ENCODE results near the gene ADORA1.

DNA sequence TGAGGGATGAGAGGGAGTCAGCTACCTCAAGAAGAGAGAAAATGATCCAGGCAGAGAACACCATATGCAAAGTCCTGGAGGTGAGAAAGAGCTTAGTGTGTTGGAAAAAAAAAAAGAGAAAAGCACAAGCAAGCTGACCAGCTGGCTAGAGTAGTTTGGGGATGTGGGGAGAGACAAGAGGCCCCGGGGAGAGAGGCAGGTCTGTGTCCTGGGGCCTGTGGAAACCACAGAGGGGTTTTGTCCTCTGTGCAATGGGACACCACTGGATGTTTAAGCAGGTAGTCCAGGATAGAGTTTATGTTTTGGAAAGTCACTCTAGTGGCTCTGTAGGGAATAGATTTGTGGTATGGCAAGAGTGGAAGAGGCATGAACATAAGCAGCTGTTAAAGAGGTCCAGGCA is 73.4 kb downstream of the ADORA1 start:
- TF ChIP-seq, protein P1, sequence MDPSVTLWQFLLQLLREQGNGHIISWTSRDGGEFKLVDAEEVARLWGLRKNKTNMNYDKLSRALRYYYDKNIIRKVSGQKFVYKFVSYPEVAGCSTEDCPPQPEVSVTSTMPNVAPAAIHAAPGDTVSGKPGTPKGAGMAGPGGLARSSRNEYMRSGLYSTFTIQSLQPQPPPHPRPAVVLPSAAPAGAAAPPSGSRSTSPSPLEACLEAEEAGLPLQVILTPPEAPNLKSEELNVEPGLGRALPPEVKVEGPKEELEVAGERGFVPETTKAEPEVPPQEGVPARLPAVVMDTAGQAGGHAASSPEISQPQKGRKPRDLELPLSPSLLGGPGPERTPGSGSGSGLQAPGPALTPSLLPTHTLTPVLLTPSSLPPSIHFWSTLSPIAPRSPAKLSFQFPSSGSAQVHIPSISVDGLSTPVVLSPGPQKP (IDR thresholded peaks at IDR 0.05; ENCODE audit: low read depth, low read length) = no peak
- no peak for TF ChIP-seq RCOR1 (conservative IDR thresholded peaks at IDR 0.05; ENCODE audit: low read depth, low read length)
- TF ChIP-seq, protein P2, sequence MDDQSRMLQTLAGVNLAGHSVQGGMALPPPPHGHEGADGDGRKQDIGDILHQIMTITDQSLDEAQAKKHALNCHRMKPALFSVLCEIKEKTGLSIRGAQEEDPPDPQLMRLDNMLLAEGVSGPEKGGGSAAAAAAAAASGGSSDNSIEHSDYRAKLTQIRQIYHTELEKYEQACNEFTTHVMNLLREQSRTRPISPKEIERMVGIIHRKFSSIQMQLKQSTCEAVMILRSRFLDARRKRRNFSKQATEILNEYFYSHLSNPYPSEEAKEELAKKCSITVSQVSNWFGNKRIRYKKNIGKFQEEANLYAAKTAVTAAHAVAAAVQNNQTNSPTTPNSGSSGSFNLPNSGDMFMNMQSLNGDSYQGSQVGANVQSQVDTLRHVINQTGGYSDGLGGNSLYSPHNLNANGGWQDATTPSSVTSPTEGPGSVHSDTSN (IDR thresholded peaks at IDR 0.05; ENCODE audit: insufficient replicate concordance, low read depth, low read length) = no peak
- TF ChIP-seq, protein P3, sequence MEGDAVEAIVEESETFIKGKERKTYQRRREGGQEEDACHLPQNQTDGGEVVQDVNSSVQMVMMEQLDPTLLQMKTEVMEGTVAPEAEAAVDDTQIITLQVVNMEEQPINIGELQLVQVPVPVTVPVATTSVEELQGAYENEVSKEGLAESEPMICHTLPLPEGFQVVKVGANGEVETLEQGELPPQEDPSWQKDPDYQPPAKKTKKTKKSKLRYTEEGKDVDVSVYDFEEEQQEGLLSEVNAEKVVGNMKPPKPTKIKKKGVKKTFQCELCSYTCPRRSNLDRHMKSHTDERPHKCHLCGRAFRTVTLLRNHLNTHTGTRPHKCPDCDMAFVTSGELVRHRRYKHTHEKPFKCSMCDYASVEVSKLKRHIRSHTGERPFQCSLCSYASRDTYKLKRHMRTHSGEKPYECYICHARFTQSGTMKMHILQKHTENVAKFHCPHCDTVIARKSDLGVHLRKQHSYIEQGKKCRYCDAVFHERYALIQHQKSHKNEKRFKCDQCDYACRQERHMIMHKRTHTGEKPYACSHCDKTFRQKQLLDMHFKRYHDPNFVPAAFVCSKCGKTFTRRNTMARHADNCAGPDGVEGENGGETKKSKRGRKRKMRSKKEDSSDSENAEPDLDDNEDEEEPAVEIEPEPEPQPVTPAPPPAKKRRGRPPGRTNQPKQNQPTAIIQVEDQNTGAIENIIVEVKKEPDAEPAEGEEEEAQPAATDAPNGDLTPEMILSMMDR (IDR thresholded peaks at IDR 0.05 in 2 of 3, conservative IDR thresholded peaks at IDR 0.05 in 1 of 3; ENCODE audit: control insufficient read depth in 2 of 3, extremely low read depth in 1 of 3, insufficient read depth in 1 of 3, low read depth in 3 of 3, low read length in 3 of 3) = no peak
- TF ChIP-seq CEBPB (IDR thresholded peaks at IDR 0.05; ENCODE audit: borderline replicate concordance in 1 of 2, low read depth in 2 of 2, low read length in 2 of 2) = no peak
- no peak for TF ChIP-seq POLR2A (IDR thresholded peaks at IDR 0.05; ENCODE audit: low read depth, low read length)
- TF ChIP-seq, protein P4, sequence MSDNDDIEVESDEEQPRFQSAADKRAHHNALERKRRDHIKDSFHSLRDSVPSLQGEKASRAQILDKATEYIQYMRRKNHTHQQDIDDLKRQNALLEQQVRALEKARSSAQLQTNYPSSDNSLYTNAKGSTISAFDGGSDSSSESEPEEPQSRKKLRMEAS (IDR thresholded peaks at IDR 0.05; ENCODE audit: low read depth, low read length) = no peak
- TF ChIP-seq RAD51 (IDR thresholded peaks at IDR 0.05) = no peak

Measured in GM12878 (cell line).